Frontal cortex (tissue), 4 donors: ENCODE measurements around the gene COL23A1. TPM values are rescaled to one million over a fixed set of nuclear protein-coding genes. Genes with fewer than 3 reads are reported as not detected.
"Not testable (repeated sequence)": the region's sequence is repeated elsewhere in the genome, so short reads cannot be mapped to it uniquely, and the experiment has no call there.

Source experiments
- DNase-seq, 2 donors: peaks; one replicate each; pipeline ENCODE4 v3.0.0; 2012; ENCODE audit warnings: low spot score in 2 of 2
- FAIRE-seq: peaks from 2 replicates; lab custom pipeline; 2012; peaks lifted over from hg19 to GRCh38; lab: Jason Lieb, UNC
- total RNA-seq: library from RNA; depleted of rRNA; stranded (reverse); fragments of >200 nt; gene quantifications from one replicate; pipeline ENCODE4 v1.2.3, GENCODE V29; 2014
- donor health status: control.
- donor health status: control.
- donor health status: control.

Gene COL23A1
- total RNA-seq, 1 donor from 2014 or later = 0.82 TPM

GRCh38 chr5:178277346-178277745 is 312.8 kb downstream of the COL23A1 start:
- FAIRE-seq = no peak
- no peak for DNase-seq

DNA sequence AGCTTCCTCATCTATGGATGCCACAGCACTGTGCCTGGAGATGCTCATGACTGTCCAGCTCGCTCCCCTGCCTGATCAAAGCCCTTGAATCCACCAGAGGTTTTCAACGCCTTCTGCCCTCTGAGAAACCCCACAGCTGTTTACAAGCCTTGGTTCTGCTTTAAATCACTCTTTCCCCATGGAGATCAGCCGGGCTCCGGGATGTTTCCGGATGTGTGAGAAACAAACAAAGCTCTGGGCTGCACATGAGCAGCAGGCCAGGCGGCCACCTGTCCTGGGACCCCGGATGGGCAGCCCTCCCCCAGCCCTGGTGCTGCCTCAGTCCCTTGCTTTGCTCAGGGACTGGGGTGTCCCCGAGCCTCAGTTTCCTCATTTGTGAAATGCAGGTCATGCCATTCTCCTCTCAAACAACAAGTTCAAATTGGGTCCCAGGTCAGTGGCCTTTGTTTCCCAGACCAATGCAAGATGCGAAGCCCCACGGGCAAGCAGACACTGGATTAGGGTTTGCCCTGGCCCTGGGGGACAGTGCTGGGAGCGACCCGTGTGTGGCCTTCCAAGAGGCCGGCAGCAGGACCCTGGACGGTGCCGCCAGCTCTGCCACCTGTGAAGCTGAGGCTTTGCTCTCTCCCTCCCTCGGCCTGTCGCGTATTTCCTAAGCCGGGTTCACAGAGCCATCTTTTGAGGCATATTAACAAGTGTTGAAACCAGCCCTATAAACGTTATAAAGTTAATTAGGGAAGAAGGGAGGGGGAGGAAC is 315.2 kb downstream of the COL23A1 start:
- DNase-seq (no peak), FAIRE-seq (no peak)

DNA sequence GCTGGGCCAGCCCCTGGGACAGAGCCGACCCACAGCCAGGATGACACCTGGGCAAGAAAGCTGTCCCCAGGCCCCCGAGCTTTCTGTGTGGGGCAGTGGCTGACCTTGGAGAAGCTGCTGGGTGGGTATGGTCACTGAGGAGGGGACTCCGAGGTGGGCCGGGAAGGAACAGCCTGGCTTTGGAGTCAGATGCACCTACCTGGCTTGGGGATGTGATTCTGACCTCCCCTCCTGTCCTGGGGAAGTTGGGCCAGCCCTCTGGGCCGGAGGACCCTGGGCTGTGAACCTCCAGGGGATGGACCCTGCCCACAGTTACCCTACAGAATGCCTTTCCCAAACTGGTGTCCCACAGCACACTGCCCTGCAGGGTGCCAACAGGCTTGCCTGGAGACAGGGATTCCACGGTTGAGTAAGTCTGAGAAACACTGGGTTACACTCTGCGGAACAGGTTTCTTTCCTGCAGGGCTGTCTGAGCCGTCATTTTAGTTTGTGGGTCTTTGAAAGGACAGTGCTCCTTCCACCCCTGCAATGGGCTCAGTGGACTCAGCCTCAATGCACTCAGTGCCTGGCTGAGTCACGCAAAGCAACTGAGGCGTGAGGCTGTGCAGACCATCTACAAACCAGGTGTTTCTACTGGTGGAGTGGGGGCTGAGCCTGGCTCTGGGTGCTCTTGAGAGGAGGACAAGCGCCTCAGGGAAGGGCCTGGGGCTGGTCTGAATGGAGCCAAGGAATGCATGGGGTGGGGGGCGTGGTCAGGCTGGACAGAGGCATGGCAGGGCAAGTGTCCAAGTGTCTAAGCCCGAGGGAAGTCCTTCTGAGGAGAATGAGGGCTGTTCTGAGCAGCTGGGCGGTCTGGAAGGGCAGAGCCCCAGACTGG is 316.3 kb downstream of the COL23A1 start:
- DNase-seq = no peak
- no peak for FAIRE-seq

DNA sequence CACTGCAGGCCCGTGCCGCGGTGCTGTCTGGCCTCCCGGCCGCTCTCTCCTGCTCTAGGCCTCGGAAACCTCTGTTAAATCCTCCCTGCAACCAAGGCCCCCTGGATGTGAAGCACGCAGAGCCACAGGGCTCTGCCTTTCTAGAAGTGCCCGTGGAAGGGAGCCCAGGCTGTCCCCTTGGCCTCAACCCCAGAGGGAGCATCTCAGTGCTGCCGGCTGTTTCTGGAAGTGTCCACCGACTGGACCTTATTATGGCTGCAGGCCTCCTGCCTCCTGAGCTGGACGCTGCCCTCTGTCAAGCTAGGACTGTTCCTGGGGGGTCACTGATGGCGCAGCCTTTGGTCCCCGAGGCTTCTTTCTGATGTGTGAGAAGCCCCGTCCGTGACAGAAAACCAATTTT is 317.2 kb downstream of the COL23A1 start:
- FAIRE-seq (no peak), DNase-seq (no peak)

GRCh38 chr5:178272591-178272990 is 317.6 kb downstream of the COL23A1 start:
- DNase-seq = no peak
- no peak for FAIRE-seq

DNA sequence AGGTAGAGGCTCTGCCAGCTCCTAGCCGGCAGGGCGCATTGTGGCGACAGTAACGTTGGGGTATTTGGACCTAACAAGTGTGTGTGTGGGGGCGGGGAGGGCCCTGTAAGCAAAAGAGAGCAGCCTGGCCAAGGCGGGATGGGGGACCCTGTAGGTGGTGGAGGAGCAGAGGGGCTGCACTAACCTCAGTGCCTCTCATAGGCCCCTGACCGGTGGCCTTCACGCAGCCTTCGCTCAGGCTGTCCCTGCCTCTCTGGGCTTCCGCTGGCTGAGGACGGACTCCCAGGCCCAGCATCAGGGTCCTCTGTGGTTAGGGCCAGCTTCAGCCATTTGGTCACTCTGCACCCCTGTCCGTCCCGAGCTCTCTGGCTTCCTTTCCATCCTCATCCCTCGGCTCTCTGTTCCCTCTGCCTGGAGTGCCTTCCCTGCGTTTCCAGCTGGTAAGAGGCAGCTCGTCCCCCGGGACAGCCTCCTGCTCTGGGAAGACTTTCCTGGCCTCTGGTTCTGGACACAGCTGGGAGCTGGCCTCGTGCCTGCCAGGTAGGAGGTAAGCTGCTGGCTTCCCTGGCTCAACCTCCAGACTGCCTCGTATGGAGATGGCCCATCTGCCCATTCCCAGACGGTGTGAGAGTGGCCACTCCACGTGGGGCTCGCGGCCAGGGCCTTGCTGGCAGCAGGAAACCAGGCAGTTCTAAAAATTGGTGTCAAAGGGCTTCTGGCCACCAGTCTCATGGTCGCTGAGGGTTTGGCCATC is 318.3 kb downstream of the COL23A1 start:
- DNase-seq = no peak
- no peak for FAIRE-seq

DNA sequence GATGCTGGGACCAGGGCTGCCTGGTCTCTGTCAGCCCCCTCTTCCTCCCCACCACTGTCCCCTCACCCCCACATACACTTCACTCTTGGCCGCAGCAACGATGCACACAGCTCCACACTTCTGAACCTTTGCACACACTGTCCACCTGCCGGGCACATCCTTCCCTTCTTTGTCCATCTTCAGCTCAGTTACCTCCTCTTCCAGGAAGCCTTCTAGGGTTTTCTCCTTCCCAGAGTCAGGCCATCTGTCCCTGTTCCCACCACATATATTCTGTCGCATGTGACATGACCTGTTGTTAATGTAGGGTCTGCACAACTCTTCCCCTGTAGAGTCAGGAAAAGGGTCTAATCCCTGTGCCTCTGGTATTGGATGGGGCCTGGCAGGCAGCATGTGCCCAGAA is 319.0 kb downstream of the COL23A1 start:
- DNase-seq (no peak), FAIRE-seq (no peak)

- FAIRE-seq (no peak), DNase-seq (no peak)
Measured at GRCh38 chr5:178269499-178269898, 320.7 kb downstream of the COL23A1 start.

- no peak for DNase-seq
- no peak for FAIRE-seq
Measured at GRCh38 chr5:178267876-178268275, 322.3 kb downstream of the COL23A1 start.

DNA sequence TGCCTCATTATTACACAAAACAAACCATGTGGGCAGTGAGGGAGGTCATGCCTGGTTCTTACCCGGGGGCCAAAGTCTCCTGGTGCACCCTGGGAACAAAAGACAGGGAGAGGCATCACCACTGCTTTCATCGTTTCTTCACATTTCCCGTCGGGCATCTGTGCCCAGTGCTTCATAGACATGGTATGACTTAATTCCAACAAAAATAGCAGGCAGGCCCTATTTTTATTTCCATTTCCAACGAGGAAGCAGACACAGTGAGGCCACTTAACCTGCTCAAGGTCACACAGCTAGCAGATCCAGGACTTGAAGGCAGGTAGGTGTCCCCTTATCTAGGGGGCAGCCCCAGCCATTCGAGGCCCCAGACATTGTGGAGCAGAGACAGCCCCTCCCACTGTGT is 322.9 kb downstream of the COL23A1 start:
- DNase-seq (no peak), FAIRE-seq (no peak)

DNA sequence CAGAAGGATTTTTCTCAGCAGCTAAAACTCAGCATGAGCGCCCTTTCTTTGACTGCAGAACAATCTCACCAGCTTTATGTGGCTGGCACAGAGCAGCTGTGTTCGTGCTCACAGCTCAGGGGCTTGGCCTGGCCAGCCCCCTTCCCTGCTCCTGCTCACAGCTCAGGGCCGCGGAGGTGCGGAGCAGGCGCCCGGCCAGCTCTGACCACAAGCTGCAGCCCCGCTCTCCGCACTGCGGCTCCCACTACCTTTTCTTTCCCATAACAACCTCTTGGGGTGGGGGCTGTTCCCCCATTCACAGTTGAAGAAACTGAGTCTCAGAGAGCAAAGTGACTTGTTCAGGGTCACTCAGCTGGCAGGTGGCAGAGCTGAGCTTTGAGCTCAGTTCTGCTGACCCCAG is 323.6 kb downstream of the COL23A1 start:
- no peak for DNase-seq
- FAIRE-seq = no peak

DNA sequence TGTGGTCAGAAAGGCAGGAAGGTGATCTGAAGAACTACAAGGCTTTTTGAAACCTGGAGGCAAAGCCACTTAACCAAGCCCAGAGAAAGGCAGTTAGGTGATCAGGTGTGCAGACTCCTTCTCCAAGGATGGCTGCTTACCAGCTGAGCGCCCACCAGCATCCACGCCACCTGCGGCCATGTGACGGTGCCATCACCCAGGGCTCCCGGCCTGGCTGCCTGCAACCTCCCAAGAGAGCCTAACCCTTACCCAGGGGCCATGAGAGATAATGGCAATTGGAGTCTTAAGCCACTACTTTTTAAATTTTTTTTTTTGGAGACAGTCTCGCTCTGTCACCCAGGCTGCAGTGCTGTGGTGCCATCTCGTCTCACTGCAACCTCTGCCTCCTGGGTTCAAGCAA is 324.4 kb downstream of the COL23A1 start:
- FAIRE-seq = no peak
- DNase-seq = no peak

GRCh38 chr5:178264044-178264443 is 326.1 kb downstream of the COL23A1 start:
- FAIRE-seq (no peak), DNase-seq (no peak)

GRCh38 chr5:178261666-178262600 is 328.3 kb downstream of the COL23A1 start:
- no peak for FAIRE-seq
- no peak for DNase-seq

DNA sequence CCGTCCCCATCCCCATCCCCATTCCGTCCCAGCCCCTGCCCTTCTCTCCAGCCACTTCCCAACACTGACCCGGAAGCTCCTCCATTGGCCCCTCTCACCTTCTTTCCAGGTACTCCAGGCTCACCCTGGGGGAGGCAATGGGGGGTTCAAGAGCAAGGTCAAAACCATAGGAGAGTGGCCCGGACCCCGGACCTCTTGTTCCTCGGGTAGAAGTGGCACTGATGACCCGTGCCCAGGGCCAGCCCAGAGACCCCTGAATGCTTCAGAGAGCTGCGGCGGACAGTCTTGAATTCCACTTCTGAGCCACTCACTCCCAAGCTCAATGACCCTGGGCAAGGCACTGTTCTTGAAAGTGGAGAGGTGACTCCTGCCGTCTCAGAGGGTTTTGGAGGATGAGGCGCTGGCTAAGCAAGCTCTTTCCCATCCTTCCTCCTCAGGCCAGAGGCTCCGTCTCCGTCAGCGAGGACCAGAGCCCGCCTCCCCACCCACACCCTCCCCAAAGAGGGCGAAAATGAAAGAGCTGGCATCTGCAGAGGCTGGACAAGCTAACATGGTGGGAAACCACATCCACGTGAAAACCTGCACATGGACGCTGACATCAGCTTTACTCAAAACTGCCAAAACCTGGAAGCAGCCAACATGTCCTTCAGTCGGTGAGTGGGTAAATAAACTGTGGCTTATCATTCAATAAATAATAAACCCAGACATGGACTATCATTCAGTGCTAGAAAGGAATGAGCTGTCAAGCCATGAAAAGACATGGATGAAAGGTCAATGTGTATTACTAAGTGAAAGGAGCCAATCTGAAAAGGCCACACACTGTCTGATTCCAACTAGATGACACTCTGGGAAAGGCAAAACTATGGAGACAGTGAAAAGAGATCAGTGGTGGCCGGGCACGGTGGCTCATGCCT is 330.3 kb downstream of the COL23A1 start:
- FAIRE-seq (no peak), DNase-seq (no peak)

- DNase-seq (no peak), FAIRE-seq (no peak)
Measured at GRCh38 chr5:178257650-178258049, 332.5 kb downstream of the COL23A1 start.

- no peak for DNase-seq
- no peak for FAIRE-seq
Measured at GRCh38 chr5:178256746-178257145, 333.4 kb downstream of the COL23A1 start.

DNA sequence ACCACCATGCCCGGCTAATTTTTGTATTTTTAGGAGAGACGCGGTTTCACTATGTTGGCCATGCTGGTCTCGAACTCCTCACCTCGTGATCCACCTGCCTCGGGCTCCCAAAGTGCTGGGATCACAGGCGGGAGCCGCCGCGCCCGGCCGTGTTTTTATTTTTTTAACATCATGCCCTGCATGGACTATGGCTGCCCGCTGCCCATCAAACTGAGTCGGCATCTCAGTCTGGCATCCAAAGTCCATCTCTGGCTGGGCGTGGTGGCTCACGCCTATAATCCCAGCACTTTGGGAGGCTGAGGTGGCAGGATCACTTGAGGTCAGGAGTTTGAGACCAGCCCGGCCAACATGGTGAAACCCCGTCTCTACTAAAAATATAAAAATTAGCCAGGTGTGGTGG is 336.6 kb downstream of the COL23A1 start:
- FAIRE-seq, DNase-seq: not testable (repeated sequence)
